ENCODE measurements around the gene KCTD1. TPM values are rescaled to one million over a fixed set of nuclear protein-coding genes. Genes with fewer than 3 reads are reported as not detected.
A peak's percentile ranks its signal among the peaks of the same experiment; 100 is the strongest.

KCTD1 gene
- total and polyA plus RNA-seq, 2 of the 8 experiments (the other 6 are each of a cell fraction or from before 2014, with no cell fraction given), result 7.7 to 14.0 TPM

DNA sequence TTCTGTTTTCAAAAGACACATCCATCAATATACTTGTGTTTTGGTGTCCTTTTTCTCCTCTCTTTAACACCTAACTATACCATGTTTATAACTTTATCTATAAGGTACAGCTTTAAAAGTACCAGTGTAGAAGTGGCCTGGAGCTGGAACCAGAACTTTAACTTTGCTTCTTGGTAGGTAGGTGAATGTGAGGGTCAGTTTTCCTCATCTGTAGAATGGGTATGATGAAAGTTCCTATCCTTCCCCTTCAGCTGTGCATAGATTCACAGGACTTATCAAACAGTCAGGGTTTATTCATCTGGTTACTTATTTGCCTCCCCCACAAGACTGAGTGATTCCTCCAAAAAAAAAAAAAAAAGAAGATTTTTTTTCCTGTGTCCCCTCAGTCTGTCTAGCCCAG, 12.7 kb downstream of the KCTD1 start:
- peaks cover 0 to 7% (median 1%) of the 10 kb centered on the region in 4 experiments; a peak in 2 of 7 replicates for H3K4me1 ChIP-seq (replicated peaks in 1 of 4; ENCODE audit: control insufficient read depth in 3 of 4, insufficient read depth in 4 of 4, low read length in 3 of 4)
- H4K20me1 ChIP-seq (replicated peaks in 1 of 2; ENCODE audit: control insufficient read depth in 1 of 2, insufficient read depth in 2 of 2, low read length in 2 of 2), result no peaks in the 10 kb centered on the region
- no peak for DNase-seq (ENCODE audit: low read depth in 1 of 2, low spot score in 2 of 2)
- H4K5ac ChIP-seq (ENCODE audit: insufficient read length, low read depth, low read length), result no peak overlapping the region
- no peak overlapping the region for H3K14ac ChIP-seq (ENCODE audit: insufficient read length)
- no peak overlapping the region for H2BK12ac ChIP-seq (ENCODE audit: low read depth, low read length)
- no peak overlapping the region for H3K56ac ChIP-seq (replicated peaks; ENCODE audit: insufficient read length, low read depth, low read length)
- no peak overlapping the region for H4K91ac ChIP-seq (replicated peaks; ENCODE audit: insufficient read length, low read length)
- no peaks in the 10 kb centered on the region for H3K79me1 ChIP-seq (ENCODE audit: low read depth, low read length)
- H3K4me2 ChIP-seq (ENCODE audit: insufficient read depth in 1 of 2, low read depth in 2 of 2, low read length in 2 of 2), result no peak overlapping the region
- H2BK5ac ChIP-seq (ENCODE audit: low read depth, low read length), result no peak overlapping the region
- no peak overlapping the region for H3K4ac ChIP-seq (replicated peaks; ENCODE audit: insufficient read length, low read depth, low read length)
- POLR2A ChIA-PET (ENCODE audit: partially characterized antibody), result interaction anchor here (1.4 kb wide), 1 partner anchor 10 kb away, joined by 4 read pairs; no protein-coding TSS in a partner anchor
- FAIRE-seq, result no peak
- H3K4me3 ChIP-seq (ENCODE audit: extremely low read depth in 1 of 4, insufficient read depth in 2 of 4, low read depth in 3 of 4, low read length in 4 of 4), result no peak overlapping the region
- no peak overlapping the region for H2BK120ac ChIP-seq (replicated peaks; ENCODE audit: low read depth, low read length)
- H3K27me3 ChIP-seq (replicated peaks in 1 of 4; ENCODE audit: control insufficient read depth in 3 of 4, extremely low read depth in 1 of 4, insufficient read depth in 3 of 4, low read length in 3 of 4), result no peaks in the 10 kb centered on the region
- H4K8ac ChIP-seq (ENCODE audit: extremely low read depth, insufficient read depth, low read length), result no peak overlapping the region
- H3K9me3 ChIP-seq (ENCODE audit: insufficient read depth in 2 of 2, low read depth in 1 of 2, low read length in 1 of 2), result no peaks in the 10 kb centered on the region
- H3K27ac ChIP-seq (ENCODE audit: low read depth, low read length), result no peak overlapping the region
- H2BK20ac ChIP-seq (ENCODE audit: low read length), result no peak overlapping the region
- no peak overlapping the region for H3K23ac ChIP-seq (ENCODE audit: insufficient read length)
- H3K36me3 ChIP-seq (ENCODE audit: control insufficient read depth in 2 of 4, insufficient read depth in 4 of 4, low read length in 3 of 4), result no peaks in the 10 kb centered on the region
- no peak overlapping the region for H3K9ac ChIP-seq (replicated peaks in 1 of 4; ENCODE audit: extremely low read depth in 1 of 4, low read depth in 3 of 4, low read length in 3 of 4)
- H2BK15ac ChIP-seq (ENCODE audit: low read length), result no peak overlapping the region
- no peak overlapping the region for H2AFZ ChIP-seq (ENCODE audit: low read length)
- no peak overlapping the region for H3K18ac ChIP-seq (ENCODE audit: extremely low read depth, low read length)
- peaks cover 0 to 7% of the 10 kb centered on the region in 2 experiments; a peak in 1 of 4 replicates for H3K79me2 ChIP-seq (ENCODE audit: control insufficient read depth in 1 of 2, insufficient read depth in 2 of 2, low read length in 2 of 2)
- H3K23me2 ChIP-seq (ENCODE audit: low read depth, low read length), result no peaks in the 10 kb centered on the region
- CTCF ChIA-PET (ENCODE audit: partially characterized antibody), result interaction anchor here (1.3 kb wide), 1 partner anchor 67 kb away, joined by 3 read pairs; no protein-coding TSS in a partner anchor
- H2AK5ac ChIP-seq (ENCODE audit: low read depth, low read length), result no peak overlapping the region
- TF ChIP-seq NANOG (IDR thresholded peaks at IDR 0.05; ENCODE audit: insufficient read depth, low read depth, low read length, poor library complexity, severe bottlenecking), result no peak
- peak in 1 of 2 experiments; percentile 58; a peak in 1 of 4 replicates for TF ChIP-seq HDAC2 (IDR thresholded peaks at IDR 0.05; ENCODE audit: borderline replicate concordance in 1 of 2, low read depth in 2 of 2, low read length in 2 of 2)
- no peak for TF ChIP-seq SP4 (IDR thresholded peaks at IDR 0.05; ENCODE audit: low read length)
- TF ChIP-seq POU5F1 (IDR thresholded peaks at IDR 0.05; ENCODE audit: low read depth, low read length), result no peak
- no peak for TF ChIP-seq KDM5A (IDR thresholded peaks at IDR 0.05; ENCODE audit: low read length)
- TF ChIP-seq, protein P1, sequence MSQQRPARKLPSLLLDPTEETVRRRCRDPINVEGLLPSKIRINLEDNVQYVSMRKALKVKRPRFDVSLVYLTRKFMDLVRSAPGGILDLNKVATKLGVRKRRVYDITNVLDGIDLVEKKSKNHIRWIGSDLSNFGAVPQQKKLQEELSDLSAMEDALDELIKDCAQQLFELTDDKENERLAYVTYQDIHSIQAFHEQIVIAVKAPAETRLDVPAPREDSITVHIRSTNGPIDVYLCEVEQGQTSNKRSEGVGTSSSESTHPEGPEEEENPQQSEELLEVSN (IDR thresholded peaks at IDR 0.05), result no peak
- TF ChIP-seq, protein P2, sequence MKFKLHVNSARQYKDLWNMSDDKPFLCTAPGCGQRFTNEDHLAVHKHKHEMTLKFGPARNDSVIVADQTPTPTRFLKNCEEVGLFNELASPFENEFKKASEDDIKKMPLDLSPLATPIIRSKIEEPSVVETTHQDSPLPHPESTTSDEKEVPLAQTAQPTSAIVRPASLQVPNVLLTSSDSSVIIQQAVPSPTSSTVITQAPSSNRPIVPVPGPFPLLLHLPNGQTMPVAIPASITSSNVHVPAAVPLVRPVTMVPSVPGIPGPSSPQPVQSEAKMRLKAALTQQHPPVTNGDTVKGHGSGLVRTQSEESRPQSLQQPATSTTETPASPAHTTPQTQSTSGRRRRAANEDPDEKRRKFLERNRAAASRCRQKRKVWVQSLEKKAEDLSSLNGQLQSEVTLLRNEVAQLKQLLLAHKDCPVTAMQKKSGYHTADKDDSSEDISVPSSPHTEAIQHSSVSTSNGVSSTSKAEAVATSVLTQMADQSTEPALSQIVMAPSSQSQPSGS (IDR thresholded peaks at IDR 0.05; ENCODE audit: low read length), result no peak
- no peak for TF ChIP-seq TBP (IDR thresholded peaks at IDR 0.05; ENCODE audit: low read depth, low read length)
- TF ChIP-seq MAFK (IDR thresholded peaks at IDR 0.05; ENCODE audit: low read depth, low read length), result no peak

Data from H1 (cell line).